HG03095 (cell line): Measurements from ENCODE around the gene CAMKK2.
"Not testable (repeated sequence)": the region's sequence is repeated elsewhere in the genome, so short reads cannot be mapped to it uniquely, and the experiment has no call there.

Source experiments
- ATAC-seq: cut with Tn5 transposase; IDR thresholded peaks from one replicate; pipeline ENCODE4 v1.9.1; 2021; ENCODE audit warnings: moderate library complexity; ENCODE audit not compliant: unreplicated experiment

CAMKK2 gene

DNA sequence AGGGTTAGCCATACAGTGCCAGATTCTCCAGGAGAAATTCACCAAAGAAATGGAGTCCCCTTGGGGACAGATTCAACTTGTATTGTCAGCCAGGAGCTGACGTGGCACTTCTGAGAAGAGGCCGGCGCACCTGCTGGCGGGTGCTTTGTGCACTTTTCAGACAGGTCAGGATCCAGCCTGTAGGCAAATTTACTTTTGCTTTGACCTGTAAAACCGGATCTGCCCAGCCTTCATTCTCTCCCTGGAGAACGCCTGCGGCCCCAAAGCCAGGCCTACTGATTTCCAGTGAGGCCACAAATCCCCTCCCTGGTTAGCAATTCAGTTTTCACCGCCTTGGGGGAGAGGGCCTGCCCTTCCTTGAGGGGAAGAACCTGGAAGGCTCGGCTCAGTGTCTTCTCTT lies 69.2 kb downstream of the CAMKK2 start:
- peak; percentile 72 for ATAC-seq

DNA sequence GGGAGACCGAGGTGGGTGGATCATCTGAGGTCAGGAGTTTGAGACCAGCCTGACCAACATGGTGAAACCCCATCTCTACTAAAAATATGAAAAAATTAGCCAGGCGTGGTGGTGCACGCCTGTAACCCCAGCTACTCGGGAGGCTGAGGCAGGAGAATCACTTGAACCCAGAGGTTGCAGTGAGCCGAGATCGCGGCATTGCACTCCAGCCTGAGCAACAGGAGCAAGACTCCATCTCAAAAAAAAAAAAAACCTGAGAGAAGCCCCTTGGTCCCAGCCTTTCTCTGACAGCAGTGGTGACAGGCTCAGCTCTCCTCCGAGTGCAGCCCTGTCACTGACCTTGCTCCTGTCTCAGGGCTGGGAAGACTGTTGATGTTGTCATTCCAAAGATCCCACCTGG lies 69.6 kb downstream of the CAMKK2 start:
- ATAC-seq: not testable (repeated sequence)

DNA sequence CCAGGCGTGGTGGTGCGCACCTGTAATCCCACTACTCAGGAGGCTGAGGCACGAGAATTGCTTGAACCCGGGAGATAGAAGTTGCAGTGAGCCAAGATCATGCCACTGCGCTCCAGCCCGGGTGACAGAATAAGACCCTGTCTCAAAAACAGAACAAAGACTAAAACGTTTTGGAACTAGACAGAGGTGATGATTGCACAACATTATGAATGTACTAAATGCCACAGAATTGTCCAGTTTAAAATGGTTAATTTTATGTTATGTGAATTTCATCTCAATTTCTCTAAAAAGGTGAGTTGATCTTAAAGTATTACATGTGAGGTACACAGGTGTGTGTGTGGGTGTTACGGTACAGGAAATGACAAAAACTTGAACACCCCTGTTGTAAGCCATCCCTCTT lies 70.1 kb downstream of the CAMKK2 start:
- no peak for ATAC-seq

DNA sequence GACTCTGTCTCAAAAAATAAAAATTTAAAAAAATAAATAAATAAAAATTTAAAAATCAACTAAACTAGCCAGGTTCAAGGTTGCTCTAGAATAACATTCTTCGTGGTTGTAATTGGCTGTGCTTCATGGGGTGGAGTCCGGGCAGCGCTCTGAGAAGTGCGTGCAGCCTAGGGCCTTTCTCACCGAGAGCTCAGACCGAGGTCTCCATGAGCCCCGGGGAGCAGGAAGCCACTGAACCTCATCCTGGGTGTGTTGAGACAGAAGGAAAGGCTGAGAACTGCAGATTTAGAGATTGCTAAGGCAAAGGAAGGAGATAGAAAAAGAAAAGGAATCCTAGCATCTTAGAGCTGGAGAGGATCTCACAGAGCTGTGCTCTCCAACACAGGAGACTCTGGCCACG lies 71.9 kb downstream of the CAMKK2 start:
- no peak for ATAC-seq

DNA sequence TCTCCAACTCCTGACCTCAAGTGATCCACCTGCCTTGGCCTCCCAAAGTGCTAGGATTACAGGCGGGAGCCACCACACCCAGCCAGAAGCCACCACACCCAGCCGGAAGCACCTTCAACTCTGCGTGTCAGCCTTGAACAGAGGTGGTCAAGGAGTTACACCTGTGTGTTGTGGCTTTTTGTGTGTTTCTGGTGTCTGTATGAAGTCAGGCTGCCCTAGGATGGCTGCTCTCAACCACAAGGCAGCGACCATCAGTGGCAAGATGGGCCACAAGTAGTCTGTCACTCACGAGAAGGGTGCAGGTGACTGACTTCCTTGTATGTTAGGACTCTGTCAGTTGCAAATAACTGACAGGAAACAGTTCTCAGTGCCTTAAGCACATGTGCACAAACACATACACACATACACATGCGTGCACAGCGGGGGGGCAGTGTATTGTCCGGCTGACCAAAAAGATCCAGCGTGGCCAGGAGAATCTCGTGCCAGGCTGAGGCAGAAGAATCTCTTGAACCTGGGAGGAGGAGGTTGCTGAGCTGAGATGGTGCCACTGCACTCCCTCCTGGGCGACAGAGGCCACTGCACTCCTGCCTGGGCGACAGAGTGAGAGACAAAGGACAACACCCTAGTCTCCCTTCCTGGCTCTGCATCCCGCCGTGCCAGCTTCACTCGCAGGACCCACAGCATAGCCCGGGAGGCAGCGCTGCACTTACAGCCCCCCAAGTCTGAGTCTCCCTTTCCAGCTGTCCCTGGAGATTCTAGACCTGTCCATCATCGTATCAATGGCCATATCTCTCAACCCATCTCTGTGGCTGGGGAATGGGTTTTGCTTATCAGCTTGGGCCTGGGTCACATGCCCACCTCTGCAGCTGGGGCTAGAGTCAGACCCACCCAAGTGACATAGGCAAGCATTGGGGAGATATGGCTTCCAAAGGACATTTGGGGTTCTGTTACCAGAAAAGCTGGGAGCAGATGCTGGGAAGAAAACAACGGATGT lies 72.9 kb downstream of the CAMKK2 start:
- ATAC-seq: no peak

DNA sequence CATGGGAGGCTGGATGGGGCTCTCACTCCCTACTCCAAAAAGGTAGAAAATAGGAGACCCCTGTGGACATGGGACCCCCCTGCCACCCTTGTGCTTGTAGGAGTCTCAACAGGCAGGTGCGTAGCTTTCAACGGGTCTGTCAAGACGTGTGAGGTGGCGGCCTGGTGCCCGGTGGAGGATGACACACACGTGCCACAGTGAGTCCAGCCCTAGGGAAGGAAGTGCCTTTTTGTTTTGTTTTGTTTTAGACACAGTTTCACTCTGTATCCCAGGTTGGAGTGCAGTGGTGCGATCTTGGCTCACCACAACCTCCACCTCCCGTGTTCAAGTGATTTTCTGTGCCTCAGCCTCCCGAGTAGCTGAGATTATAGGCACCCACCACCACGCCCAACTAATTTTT lies 73.7 kb downstream of the CAMKK2 start:
- no peak for ATAC-seq

DNA sequence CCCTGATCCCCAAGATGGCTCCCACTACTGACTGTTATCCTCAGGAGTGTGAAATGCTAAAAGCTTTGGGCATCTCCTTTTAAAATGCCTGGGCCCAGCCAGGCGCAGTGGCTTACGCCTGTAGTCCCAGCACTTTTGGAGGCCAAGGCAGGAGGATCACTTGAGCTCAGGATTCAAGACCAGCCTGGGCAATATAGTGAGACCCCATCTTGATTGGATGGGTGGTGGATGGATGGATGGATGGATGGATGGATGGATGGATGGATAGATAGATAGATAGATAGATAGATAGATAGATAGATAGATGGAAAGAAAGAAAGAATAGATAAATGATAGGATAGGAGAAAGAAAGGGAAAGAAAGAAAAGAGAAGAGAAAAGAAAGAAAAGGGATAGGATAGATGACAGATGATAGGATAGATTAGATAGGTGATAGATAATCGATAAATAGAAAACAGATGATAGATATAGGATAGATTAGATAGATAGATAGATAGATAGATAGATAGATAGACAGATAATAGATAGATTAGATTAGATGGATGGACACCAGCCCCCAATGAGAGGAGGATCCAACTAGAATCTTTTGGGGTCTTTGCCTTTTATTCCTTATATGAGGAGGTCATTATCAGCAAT lies 77.0 kb downstream of the CAMKK2 start:
- no peak for ATAC-seq

DNA sequence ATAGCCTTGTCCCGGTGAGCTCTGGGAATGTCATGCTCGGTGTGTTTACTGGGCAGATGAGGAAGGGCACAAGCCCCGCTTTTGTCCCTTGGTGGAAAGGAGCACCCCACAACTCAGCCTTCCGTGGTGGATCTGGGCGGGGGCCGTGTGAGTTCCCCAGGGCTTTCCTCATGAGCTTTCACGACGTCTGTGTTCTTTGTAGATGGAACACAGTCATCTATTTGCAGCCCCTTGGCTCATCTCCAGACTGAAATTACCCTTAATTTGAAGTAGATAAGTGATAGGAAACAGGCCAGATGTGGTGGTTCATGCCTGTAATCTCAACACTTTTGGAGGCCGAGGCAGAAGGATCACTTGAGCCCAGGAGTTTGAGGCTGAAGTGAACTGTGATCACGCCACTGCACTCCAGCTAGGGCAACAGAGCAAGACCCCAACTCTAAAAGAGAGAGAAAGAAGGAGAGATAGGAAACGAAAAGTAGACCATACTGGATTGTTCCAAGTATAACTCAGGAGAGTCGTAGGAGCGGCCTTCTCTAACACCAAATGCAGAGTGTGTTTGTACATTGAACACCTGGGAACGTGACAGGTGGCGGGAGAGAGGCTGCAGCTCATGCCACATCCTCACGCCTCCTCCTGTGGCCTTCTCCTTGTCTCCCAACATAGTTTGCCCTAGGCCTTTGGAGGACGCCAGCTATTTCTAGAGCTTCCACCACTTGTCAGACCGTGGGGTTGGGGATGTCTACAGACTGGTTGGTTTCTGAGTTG lies 77.7 kb downstream of the CAMKK2 start:
- ATAC-seq: no peak

DNA sequence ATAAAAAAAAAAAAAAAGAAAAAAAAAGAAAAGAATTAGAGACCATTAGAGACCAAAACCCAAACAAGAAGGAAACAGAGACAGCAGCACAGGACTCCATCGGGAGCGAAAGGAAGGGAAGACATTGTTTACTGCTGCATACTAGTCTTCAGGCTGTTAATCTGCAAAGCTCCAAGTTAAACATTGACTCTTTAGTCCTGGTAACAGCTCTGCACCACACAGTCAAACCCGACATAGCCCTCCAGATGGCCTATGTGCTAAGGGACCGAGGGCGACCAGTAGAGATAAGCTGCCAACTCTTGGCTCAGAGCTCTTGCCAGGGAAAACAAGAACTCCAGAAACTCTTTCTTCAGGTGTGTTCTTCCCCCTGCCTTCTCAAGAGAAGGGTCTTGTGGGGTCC lies 78.7 kb downstream of the CAMKK2 start:
- ATAC-seq: no peak

DNA sequence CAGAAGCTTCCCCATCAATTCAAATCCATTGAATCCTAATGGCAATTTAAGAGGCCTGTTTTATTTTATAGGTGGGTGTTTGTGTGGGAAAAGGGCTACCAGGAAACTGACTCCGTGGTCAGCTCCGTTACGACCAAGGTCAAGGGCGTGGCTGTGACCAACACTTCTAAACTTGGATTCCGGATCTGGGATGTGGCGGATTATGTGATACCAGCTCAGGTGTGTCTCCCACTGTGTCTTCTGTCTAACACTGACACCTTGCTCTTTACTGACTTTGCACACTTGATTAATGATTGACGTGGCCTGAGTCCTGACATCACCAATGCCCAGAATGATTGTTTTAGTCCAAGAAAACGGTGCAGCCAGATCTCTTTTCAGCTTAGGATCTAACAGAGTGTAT lies 79.4 kb downstream of the CAMKK2 start:
- no peak for ATAC-seq

DNA sequence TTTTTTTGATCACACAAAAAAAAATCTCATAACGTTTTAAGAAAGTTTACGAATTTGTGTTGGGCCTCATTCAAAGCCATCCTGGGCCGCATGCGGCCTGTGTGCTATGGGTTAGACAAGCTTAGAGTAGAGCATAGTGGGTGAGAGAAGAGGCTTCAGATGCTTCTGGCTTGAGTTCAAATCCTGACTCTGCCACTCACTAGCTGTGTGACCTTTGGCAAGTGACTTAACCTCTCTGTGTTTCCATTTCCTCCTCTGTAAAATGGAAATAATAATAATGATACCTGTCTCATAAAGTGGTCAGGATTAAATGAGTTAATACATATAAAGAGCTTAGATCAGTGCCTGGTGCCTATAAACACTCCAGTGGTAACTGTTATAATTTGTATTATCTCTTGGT lies 80.4 kb downstream of the CAMKK2 start:
- ATAC-seq: no peak

DNA sequence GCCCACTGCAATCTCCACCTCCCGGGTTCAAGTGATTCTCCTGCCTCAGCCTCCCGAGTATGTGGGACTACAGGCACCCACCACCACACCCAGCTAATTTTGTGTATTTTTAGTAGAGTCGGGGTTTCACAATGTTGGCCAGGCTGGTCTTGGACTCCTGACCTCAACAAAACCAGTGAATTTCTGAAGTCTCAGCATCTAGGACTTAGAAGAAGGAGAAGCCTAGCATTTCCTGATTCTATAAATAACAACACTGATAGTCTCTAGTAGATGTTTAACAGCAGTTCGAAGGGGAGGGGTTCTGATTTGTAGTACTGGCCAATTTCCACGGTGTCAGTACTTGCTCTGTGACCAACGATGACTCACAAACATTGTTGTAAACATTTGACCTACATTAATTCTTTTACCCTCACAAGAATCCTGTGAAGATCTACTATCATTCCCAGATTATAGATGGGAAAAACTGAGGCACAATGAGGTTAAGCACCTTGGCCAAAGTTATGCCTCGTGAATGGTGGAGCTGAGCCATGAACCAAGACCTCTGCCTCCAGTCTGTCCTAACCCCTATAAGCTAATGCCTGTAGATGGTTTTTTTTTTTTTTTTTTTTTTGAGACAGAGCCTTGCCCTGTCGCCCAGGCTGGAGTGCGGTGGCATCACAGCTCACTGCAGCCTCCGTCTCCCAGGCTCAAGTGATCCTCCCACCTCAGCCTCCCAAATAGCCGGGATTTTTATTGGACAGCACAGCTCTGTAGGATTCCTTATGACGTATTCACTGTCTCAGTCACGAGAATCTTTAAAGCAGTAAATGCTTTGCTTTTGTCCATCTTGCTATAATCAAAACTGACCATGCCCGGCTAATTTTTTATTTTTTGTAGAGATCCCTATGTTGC lies 81.4 kb downstream of the CAMKK2 start:
- ATAC-seq: no peak

DNA sequence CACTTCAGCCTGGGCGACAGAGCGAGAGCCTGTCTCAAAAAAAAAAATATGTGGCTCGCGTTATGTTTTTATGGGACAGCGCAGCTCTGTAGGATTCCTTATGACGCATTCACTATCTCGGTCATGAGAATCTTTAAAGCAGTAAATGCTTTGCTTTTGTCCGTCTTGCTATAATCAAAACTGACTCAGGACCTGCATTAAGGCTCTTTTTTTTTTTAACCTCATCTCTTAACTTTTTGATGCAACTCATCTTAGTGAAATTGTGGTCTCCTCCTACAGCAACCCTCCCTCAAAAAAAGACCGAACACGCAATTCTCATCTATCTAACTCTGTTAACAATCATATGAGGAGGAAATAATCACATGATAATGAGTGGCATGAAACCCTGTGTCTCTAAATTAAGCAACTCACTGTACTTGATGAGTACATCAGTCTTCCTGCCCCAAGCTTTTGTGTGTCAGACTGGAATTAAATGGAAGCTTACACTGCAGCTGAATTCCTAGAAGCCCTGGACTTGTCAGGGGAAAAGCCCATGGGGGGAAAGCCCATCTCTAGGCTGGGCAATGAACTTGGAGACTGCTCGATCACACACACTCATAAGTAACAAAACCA lies 82.2 kb downstream of the CAMKK2 start:
- ATAC-seq: no peak

DNA sequence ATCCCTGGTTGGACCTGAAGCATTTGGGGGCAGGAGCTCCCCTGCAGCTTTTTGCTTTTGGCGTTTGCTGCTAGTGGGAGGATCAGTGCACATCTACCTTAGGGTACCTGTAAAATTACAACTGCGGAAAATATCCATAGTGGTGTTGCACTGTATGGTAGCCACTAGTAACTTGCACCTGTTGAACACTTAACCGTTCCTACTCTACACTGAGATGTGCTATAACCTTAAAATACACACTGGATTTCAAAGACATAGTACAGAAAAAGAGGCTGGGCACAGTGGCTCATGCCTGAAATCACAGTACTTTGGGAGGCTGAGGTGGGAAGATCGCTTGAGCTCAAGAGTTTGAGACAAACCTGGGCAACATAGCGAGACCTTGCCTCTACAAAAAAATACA lies 83.6 kb downstream of the CAMKK2 start:
- no peak for ATAC-seq

DNA sequence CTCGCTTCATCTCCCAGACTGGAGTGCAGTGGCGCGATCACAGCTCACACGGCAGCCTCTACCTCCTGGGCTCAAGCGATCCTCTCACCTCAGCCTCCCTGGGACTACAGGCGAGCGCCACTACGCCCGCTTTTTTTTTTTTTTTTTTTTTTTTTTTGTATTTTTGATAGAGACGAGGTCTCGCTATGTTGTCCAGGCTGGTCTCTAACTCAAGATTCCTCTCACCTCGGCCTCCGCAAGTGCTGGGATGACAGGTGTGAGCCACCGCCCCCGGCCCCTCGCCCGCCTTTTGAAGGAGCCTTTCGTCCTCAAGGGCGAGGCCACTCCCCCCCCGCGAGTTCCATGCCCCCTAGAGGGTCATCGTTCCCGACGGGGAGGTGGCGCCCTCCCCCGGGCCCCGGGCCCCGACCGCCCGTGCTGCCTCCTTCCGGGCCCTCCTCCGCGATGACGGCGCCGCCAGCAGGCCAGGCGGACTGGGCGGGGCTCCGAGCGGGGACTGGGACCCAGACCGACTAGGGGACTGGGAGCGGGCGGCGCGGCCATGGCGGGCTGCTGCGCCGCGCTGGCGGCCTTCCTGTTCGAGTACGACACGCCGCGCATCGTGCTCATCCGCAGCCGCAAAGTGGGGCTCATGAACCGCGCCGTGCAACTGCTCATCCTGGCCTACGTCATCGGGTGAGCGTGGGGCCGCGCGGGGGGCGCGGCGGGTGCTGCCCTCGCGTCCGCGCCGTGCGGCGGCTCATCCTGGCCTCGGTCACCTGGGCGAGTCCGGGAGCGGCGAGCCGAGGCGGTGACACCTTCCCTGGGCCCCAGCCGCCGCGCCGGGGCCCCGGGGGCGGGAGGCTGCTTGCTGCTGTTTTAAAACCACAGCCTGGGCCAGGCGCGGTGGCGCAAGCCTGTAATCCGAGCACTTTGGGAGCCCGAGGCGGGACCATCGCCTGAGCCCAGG lies 86.6 kb downstream of the CAMKK2 start, which contains the start of gene P2RX4:
Gene P2RX4 (plus strand): TSS at position 506 of the 949 bp plus-strand sequence. CDS start 36 bp downstream, at position 542.
- peak; percentile 81 for ATAC-seq

DNA sequence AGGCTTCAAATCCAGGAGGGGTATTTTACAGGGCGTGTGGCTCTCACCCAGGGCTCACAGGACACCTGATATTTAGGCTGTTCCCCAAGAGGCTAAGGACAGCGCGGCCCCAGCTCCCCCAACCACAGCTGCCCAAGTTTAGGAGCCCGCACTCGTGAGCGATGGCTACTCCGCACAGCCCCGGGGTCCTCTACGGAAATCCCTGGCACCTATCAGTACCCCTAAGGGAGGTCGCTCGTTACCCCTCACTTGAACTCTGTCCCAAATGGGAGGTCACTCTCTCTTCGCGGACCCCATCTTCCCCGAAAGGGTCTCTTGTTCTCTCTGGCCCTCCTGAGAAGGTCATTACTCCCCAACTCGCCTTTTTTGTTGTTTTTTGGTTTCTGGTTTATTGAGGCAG lies 87.3 kb downstream of the CAMKK2 start:
- ATAC-seq: no peak

DNA sequence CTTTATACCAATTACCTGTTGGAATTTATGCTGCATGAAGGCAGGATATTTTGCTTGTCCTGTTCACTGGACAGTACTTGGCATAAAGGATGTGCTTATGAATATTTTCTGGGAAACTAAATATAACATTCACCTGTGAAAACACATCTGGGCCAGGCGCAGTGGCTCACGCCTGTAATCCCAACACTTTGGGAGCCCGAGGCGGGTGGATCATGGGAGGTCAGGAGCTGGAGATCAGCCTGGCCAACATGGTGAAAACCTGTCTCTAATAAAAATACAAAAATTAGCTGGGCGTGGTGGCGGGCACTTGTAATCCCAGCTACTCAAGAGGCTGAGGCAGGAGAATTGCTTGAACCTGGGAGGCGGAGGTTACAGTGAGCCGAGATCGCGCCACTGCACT lies 87.9 kb downstream of the CAMKK2 start:
- ATAC-seq: not testable (repeated sequence)

DNA sequence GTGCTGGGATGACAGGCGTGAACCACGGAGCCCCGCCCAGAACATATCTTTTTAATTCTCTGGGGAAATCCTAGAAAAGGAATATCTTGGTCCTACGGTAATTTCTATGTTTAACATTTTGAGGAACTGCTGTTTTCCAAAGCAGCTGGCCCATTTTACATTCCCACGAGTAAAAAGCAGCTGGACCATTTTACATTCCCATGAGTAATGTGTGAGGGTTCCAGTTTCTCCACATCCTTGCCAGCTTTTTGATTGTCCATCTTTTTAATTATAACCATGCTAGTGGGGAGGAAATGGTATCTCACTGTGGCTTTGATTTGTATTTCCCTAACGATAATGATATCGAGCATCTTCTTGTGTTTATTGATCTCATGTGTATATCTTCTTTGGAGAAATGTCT lies 91.0 kb downstream of the CAMKK2 start:
- ATAC-seq: no peak

DNA sequence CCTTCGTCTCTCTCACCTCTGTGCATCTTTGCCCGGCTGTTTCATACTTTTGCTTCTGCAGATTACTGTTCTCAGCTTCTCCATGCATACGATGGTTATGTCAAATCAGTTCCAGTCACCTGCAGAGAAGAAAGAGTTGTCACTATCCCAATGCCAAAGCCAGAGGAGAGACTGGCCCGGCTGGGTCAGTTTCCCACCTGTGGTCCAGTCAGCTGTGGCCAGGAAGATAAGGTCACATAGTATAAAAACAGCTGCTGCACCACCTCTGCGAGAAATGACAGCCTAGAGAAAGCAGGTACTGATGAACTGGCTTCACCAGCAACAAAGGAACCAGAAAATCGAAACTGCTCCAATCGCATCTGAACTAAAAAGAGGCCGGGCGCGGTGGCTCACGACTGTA lies 93.0 kb downstream of the CAMKK2 start:
- no peak for ATAC-seq
